Lower lobe of right lung (tissue), 2 donors: ENCODE data around the gene WASHC2A. TPM values are rescaled to one million over a fixed set of nuclear protein-coding genes. Genes with fewer than 3 reads are reported as not detected.
"Not testable (repeated sequence)": the region's sequence is repeated elsewhere in the genome, so short reads cannot be mapped to it uniquely, and the experiment has no call there.

Experiments
- ATAC-seq, 2 donors: fragments of 200-7000 bp; cut with Tn5 transposase; one replicate each; pipeline ENCODE4 v1.9.1; 2020 to 2022; ENCODE audit warnings: mild to moderate bottlenecking in 2 of 2, moderate library complexity in 2 of 2
- DNase-seq: peaks from one replicate; pipeline ENCODE4 v3.0.0-alpha.2; 2020
- H3K27ac ChIP-seq: fragments of 200-600 bp; one replicate; pipeline ENCODE4 v1.8.0; 2022
- H3K27me3 ChIP-seq: fragments of 200-600 bp; one replicate; pipeline ENCODE4 v1.8.0; 2022; ENCODE audit warnings: low read depth
- H3K36me3 ChIP-seq: fragments of 200-600 bp; one replicate; pipeline ENCODE4 v1.8.0; 2022; ENCODE audit warnings: mild to moderate bottlenecking
- H3K4me1 ChIP-seq: fragments of 200-600 bp; one replicate; pipeline ENCODE4 v1.8.0; 2022
- H3K4me3 ChIP-seq: fragments of 200-600 bp; one replicate; pipeline ENCODE4 v1.8.0; 2022; ENCODE audit warnings: mild to moderate bottlenecking
- H3K9me3 ChIP-seq: fragments of 200-600 bp; one replicate; pipeline ENCODE4 v1.8.0; 2022
- intact Hi-C: fragments of 100-400 bp; cut with DNase I; formaldehyde crosslinking; loops from one replicate; pipeline ENCODE4 v1.11.0; 2022
- total RNA-seq: library from RNA; stranded (reverse); fragmentation: NEBNext Ultra II Directional; extraction: Animal tissue kit (Norgen Biotek cat#: 25700); gene quantifications from one replicate; pipeline ENCODE4 v1.2.1, GENCODE V29; 2021
- donor health status: DM: no; HTN: yes; CAD: no; lungs with severe emphysema.

The WASHC2A gene
- total RNA-seq, 1 donor from 2014 or later = 59.6 TPM

GRCh38 chr10:50101747-50102146 is 34.0 kb downstream of the WASHC2A start:
- H3K9me3 ChIP-seq, ATAC-seq, DNase-seq, H3K27me3 ChIP-seq, H3K27ac ChIP-seq, intact Hi-C loops, H3K4me1 ChIP-seq, H3K4me3 ChIP-seq: not testable (repeated sequence)
- H3K36me3 ChIP-seq = peaks cover 32% of the 10 kb centered on the region

DNA sequence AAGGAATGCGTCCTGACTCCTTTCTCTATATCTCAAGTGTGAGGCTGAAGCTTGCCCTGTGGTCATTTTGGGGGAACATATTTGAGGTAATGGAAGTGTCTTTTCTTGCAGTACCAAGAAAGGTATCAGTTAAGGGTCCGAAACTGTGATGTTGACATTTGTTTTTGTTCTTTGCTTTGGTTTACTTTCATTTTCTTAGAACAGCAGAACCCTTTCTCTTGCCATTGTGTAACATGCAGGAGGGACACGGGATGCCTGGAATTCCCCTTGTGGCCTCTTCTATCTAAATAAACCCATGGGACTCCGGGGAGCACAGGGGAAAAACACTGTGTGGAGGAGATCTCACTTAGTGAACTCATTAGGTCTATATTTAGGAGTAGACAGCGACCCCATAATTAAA is 34.5 kb downstream of the WASHC2A start:
- H3K9me3 ChIP-seq, H3K4me3 ChIP-seq, H3K27ac ChIP-seq, intact Hi-C loops, H3K4me1 ChIP-seq, ATAC-seq, H3K27me3 ChIP-seq, DNase-seq: not testable (repeated sequence)
- peaks cover 32% of the 10 kb centered on the region for H3K36me3 ChIP-seq

DNA sequence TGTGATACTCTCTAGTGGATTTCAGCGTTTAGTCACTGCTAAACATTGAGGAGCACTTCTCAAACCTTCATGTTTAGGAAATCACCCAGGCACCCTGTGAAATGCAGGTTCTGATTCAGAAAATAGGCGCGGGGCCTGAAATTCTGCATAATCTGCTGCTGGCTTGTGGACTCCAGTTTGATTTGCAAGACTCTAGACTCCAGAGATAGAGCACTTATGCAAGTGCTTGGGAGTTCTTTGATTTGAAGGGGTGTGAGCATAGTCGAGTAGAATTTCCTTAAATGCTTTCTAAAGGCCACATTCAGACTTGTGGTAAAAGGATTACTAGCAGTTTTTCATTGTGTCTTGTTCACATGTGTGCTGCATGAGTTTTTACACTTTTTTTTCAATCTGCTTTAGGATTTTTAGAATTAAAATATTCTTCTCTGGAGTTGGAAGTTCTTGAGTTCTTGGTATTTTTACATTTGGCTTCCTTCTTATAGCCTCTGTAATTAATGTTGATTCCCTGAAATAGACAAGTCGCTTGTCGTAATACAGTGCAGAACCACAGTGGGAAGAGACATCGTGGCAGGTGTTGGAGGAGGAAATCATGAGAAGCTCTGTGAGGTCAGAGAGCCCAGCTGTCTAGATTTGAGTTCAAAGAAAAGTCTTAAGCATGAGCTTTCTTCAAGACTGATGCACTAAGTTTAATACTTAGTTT is 41.4 kb downstream of the WASHC2A start:
- ATAC-seq, DNase-seq, H3K27ac ChIP-seq, H3K4me1 ChIP-seq, H3K27me3 ChIP-seq, H3K36me3 ChIP-seq, H3K9me3 ChIP-seq, H3K4me3 ChIP-seq, intact Hi-C loops: not testable (repeated sequence)

GRCh38 chr10:50112419-50113112 is 44.8 kb downstream of the WASHC2A start:
- H3K4me3 ChIP-seq, H3K9me3 ChIP-seq, intact Hi-C loops, H3K36me3 ChIP-seq, DNase-seq, H3K4me1 ChIP-seq, ATAC-seq, H3K27ac ChIP-seq, H3K27me3 ChIP-seq: not testable (repeated sequence)

- H3K27me3 ChIP-seq, H3K4me3 ChIP-seq, H3K27ac ChIP-seq, ATAC-seq, H3K4me1 ChIP-seq, H3K9me3 ChIP-seq, DNase-seq, intact Hi-C loops: not testable (repeated sequence)
- peaks cover 42% of the 10 kb centered on the region for H3K36me3 ChIP-seq
Measured at GRCh38 chr10:50126765-50127164, 59.0 kb downstream of the WASHC2A start.

DNA sequence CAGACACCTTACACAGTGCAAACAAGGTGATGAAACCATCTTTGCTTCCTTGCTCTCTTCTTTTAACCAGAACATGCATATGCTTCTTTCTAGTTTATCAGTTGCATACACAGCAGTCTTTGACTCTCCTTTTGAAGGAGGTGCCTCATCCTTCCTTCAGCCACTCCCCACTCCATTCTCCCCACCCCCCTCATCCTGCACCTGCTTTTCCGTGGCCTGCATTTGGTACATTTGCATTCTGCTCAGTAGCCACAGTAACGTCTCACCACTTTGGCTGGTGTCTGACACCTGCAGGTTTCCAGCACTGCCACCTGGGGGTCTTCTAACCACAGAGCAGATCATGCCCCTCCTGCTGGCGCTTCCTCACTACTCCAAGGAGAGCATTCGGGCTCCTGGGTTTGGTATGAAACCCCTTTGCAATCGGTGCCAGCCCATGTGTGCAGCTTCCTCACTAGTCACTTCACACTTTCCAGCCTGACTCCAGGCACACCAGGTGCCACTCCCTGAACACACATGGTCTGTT is 60.1 kb downstream of the WASHC2A start:
- intact Hi-C loops, ATAC-seq, H3K27ac ChIP-seq: not testable (repeated sequence)

GRCh38 chr10:50131245-50131965 is 63.7 kb downstream of the WASHC2A start:
- DNase-seq, intact Hi-C loops, H3K27me3 ChIP-seq, ATAC-seq, H3K27ac ChIP-seq, H3K4me1 ChIP-seq, H3K9me3 ChIP-seq, H3K4me3 ChIP-seq: not testable (repeated sequence)
- H3K36me3 ChIP-seq = peaks cover 52% of the 10 kb centered on the region

More for the DNA sequence above, 60.1 kb downstream of the WASHC2A start:
- not testable (repeated sequence) for H3K4me3 ChIP-seq, H3K27me3 ChIP-seq, H3K9me3 ChIP-seq, H3K4me1 ChIP-seq, DNase-seq
- H3K36me3 ChIP-seq = peaks cover 53% of the 10 kb centered on the region

GRCh38 chr10:50132322-50132721 is 64.6 kb downstream of the WASHC2A start:
- H3K27me3 ChIP-seq, H3K4me3 ChIP-seq, H3K9me3 ChIP-seq, intact Hi-C loops, ATAC-seq, DNase-seq, H3K27ac ChIP-seq, H3K4me1 ChIP-seq: not testable (repeated sequence)
- H3K36me3 ChIP-seq = peaks cover 51% of the 10 kb centered on the region

GRCh38 chr10:50132841-50133240 is 65.1 kb downstream of the WASHC2A start:
- H3K4me3 ChIP-seq, DNase-seq, H3K27ac ChIP-seq, H3K27me3 ChIP-seq, ATAC-seq, H3K9me3 ChIP-seq, H3K4me1 ChIP-seq, intact Hi-C loops: not testable (repeated sequence)
- peaks cover 51% of the 10 kb centered on the region for H3K36me3 ChIP-seq

- DNase-seq (peak; percentile 55), ATAC-seq (peak; percentile 39 to 75)
- H3K27me3 ChIP-seq, H3K4me1 ChIP-seq, H3K4me3 ChIP-seq, intact Hi-C loops, H3K36me3 ChIP-seq, H3K9me3 ChIP-seq, H3K27ac ChIP-seq: not testable (repeated sequence)
Measured at GRCh38 chr10:50143512-50144174, 75.9 kb downstream of the WASHC2A start.

- H3K27ac ChIP-seq, H3K27me3 ChIP-seq, H3K9me3 ChIP-seq, H3K36me3 ChIP-seq, H3K4me1 ChIP-seq, DNase-seq, intact Hi-C loops, H3K4me3 ChIP-seq, ATAC-seq: not testable (repeated sequence)
Measured at GRCh38 chr10:50145575-50145974, 77.8 kb downstream of the WASHC2A start.
